Ishikawa (cell line): ENCODE data around the gene PLEK.

Source experiments
- CREB1 ChIP-seq: IDR thresholded peaks from 2 replicates; pipeline ENCODE4 v1.6.1; 2012; ENCODE audit warnings: low read depth
- EGR1 ChIP-seq: IDR thresholded peaks from 2 replicates; pipeline ENCODE4 v1.6.1; 2012
- EP300 ChIP-seq: IDR thresholded peaks from 2 replicates; pipeline ENCODE4 v1.6.1; 2012; ENCODE audit warnings: borderline replicate concordance
- FOXM1 ChIP-seq: IDR thresholded peaks from 2 replicates; pipeline ENCODE4 v1.6.1; 2012; ENCODE audit warnings: low read depth, borderline replicate concordance
- RAD21 ChIP-seq: IDR thresholded peaks from 2 replicates; pipeline ENCODE4 v1.6.1; 2012; ENCODE audit warnings: low read depth
- TCF12 ChIP-seq: IDR thresholded peaks from 2 replicates; pipeline ENCODE4 v1.6.1; 2012; ENCODE audit warnings: low read depth
- YY1 ChIP-seq: IDR thresholded peaks from 2 replicates; pipeline ENCODE4 v1.6.1; 2012; ENCODE audit warnings: low read depth
- ZBTB7A ChIP-seq: IDR thresholded peaks from 2 replicates; pipeline ENCODE4 v1.6.1; 2012; ENCODE audit warnings: low read depth
- TF ChIP-seq, protein P1 (sequence below): IDR thresholded peaks from 2 replicates; pipeline ENCODE4 v1.6.1; 2012; ENCODE audit warnings: low read depth, mild to moderate bottlenecking
- TF ChIP-seq, protein P2 (sequence below): IDR thresholded peaks from 2 replicates; pipeline ENCODE4 v1.6.1; 2012

DNA sequence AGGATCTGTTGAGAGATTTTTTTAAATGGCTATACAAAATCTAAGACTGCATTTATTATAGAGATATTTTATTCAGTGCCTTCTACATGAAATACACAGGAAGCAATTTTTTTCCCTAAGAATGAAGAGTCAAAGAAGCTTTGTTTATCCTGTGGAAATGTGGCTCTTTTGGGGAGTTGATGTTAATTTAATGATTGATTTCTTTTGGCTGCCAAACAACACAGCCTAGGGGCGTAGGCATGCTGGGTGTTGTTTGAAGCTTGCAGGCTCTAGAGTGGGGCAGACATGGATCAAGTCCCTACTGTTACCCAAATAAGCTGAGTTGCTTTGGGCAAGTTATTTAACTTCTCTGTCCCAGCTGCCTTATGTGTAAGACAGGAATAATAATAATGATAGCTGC, 21.1 kb upstream of the PLEK start:
- TF ChIP-seq TCF12 (no peak), RAD21 (no peak), EGR1 (no peak), EP300 (no peak), ZBTB7A (no peak), CREB1 (no peak), FOXM1 (no peak), YY1 (no peak)
- TF ChIP-seq, protein P1, sequence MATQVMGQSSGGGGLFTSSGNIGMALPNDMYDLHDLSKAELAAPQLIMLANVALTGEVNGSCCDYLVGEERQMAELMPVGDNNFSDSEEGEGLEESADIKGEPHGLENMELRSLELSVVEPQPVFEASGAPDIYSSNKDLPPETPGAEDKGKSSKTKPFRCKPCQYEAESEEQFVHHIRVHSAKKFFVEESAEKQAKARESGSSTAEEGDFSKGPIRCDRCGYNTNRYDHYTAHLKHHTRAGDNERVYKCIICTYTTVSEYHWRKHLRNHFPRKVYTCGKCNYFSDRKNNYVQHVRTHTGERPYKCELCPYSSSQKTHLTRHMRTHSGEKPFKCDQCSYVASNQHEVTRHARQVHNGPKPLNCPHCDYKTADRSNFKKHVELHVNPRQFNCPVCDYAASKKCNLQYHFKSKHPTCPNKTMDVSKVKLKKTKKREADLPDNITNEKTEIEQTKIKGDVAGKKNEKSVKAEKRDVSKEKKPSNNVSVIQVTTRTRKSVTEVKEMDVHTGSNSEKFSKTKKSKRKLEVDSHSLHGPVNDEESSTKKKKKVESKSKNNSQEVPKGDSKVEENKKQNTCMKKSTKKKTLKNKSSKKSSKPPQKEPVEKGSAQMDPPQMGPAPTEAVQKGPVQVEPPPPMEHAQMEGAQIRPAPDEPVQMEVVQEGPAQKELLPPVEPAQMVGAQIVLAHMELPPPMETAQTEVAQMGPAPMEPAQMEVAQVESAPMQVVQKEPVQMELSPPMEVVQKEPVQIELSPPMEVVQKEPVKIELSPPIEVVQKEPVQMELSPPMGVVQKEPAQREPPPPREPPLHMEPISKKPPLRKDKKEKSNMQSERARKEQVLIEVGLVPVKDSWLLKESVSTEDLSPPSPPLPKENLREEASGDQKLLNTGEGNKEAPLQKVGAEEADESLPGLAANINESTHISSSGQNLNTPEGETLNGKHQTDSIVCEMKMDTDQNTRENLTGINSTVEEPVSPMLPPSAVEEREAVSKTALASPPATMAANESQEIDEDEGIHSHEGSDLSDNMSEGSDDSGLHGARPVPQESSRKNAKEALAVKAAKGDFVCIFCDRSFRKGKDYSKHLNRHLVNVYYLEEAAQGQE: no peak
- TF ChIP-seq, protein P2, sequence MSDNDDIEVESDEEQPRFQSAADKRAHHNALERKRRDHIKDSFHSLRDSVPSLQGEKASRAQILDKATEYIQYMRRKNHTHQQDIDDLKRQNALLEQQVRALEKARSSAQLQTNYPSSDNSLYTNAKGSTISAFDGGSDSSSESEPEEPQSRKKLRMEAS: no peak
